Osteoblast (primary cell): ENCODE measurements around the gene SETD3. TPM values are rescaled to one million over a fixed set of nuclear protein-coding genes. Genes with fewer than 3 reads are reported as not detected.

Source experiments
- DNase-seq: peaks from one replicate; pipeline ENCODE4 v3.0.0; 2011; ENCODE audit warnings: low spot score, mixed read lengths; ENCODE audit not compliant: insufficient read length; ENCODE audit errors: missing footprints
- H2AFZ ChIP-seq: 2 replicates; pipeline ENCODE4 v1.6.0; 2011; ENCODE audit warnings: mild to moderate bottlenecking, low read length
- H3K27ac ChIP-seq: 2 replicates; pipeline ENCODE4 v1.5.1; 2011; ENCODE audit warnings: mild to moderate bottlenecking, low read depth, low read length, moderate library complexity
- H3K27me3 ChIP-seq: 2 replicates; pipeline ENCODE4 v1.6.0; 2012; ENCODE audit warnings: mild to moderate bottlenecking, control low read depth, inconsistent platforms, low read length, moderate library complexity; ENCODE audit not compliant: insufficient read depth
- H3K36me3 ChIP-seq: 2 replicates; pipeline ENCODE4 v1.5.1; 2011; ENCODE audit warnings: mild to moderate bottlenecking, low read length, control low read depth, moderate library complexity; ENCODE audit not compliant: insufficient read depth
- H3K4me1 ChIP-seq: 2 replicates; pipeline ENCODE4 v1.5.1; 2011; ENCODE audit warnings: mild to moderate bottlenecking, low read length, control low read depth, moderate library complexity; ENCODE audit not compliant: insufficient read depth
- H3K4me2 ChIP-seq: 2 replicates; pipeline ENCODE4 v1.6.0; 2011; ENCODE audit warnings: mild to moderate bottlenecking, low read length; ENCODE audit not compliant: insufficient read depth
- H3K4me3 ChIP-seq: fragments of 200-600 bp; sonication (generic); 3 replicates; pipeline ENCODE4 v1.5.1; 2012; ENCODE audit warnings: mild to moderate bottlenecking, low read length, inconsistent platforms; ENCODE audit not compliant: insufficient read depth
- H3K79me2 ChIP-seq: 2 replicates; pipeline ENCODE4 v1.6.0; 2012; ENCODE audit warnings: mild to moderate bottlenecking, low read length, control low read depth, inconsistent platforms; ENCODE audit not compliant: insufficient read depth
- H3K9me3 ChIP-seq: 2 replicates; pipeline ENCODE4 v1.5.1; 2011; ENCODE audit warnings: low read depth, low read length, control low read depth
- H4K20me1 ChIP-seq: 2 replicates; pipeline ENCODE4 v1.6.0; 2012; ENCODE audit warnings: mild to moderate bottlenecking, low read length, control low read depth; ENCODE audit not compliant: insufficient read depth
- total RNA-seq: library from RNA; depleted of rRNA; stranded (reverse); fragments of >200 nt; gene quantifications from 2 replicates; pipeline ENCODE4 v1.2.3, GENCODE V29; 2012
- TF ChIP-seq, protein P1 (sequence below): IDR thresholded peaks from 2 replicates; pipeline ENCODE4 v1.5.1; 2011; ENCODE audit warnings: mild to moderate bottlenecking, low read depth, low read length, moderate library complexity; ENCODE audit errors: extremely low read depth

SETD3 gene
- total RNA-seq, 1 donor, result 65.1 TPM

DNA sequence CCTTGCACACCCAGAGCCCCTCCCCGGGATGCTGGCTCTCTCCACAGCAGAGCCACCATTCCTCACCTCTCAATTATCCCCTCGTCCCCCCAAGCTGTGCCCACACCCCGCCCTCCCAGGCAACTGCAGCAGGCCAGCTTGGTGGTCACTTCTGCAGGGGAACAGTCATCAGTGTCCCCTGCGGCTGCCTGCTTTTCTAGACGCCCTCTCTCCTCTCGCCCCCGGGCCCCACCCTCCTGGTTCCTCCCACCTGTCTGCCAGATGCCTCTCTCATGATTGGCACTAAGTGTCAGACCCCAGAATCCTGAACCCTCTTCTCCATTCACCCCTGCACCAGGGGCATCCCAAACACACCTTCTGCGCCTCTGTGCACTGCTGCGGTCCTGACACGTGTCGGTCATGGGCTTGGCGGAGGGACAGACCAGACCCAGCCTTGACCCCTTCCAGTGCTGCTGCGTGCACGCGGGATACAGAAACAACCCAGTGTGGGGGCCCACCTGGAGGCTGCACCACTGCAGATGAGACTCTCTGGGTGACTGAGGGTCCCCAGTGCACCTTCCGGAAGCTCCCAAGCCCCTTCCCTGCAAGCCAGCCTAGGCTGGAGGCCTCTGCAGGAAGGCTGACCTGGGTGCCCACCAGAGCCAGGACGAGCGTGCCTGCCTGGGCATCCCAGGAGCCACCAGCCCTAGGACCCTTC lies 99.5 kb downstream of the SETD3 start:
- Histone ChIP-seq H3K27me3 (peaks cover 21% of the 10 kb centered on the region), H3K27ac (no peak overlapping the region), H3K4me3 (no peak overlapping the region), H3K9me3 (peaks cover 2% of the 10 kb centered on the region), H3K79me2 (no peaks in the 10 kb centered on the region), H3K4me1 (no peaks in the 10 kb centered on the region), H4K20me1 (no peaks in the 10 kb centered on the region), H3K4me2 (no peak overlapping the region), H3K36me3 (no peaks in the 10 kb centered on the region), H2AFZ (no peak overlapping the region)
- no peak for DNase-seq
- TF ChIP-seq, protein P1, sequence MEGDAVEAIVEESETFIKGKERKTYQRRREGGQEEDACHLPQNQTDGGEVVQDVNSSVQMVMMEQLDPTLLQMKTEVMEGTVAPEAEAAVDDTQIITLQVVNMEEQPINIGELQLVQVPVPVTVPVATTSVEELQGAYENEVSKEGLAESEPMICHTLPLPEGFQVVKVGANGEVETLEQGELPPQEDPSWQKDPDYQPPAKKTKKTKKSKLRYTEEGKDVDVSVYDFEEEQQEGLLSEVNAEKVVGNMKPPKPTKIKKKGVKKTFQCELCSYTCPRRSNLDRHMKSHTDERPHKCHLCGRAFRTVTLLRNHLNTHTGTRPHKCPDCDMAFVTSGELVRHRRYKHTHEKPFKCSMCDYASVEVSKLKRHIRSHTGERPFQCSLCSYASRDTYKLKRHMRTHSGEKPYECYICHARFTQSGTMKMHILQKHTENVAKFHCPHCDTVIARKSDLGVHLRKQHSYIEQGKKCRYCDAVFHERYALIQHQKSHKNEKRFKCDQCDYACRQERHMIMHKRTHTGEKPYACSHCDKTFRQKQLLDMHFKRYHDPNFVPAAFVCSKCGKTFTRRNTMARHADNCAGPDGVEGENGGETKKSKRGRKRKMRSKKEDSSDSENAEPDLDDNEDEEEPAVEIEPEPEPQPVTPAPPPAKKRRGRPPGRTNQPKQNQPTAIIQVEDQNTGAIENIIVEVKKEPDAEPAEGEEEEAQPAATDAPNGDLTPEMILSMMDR, result no peak

DNA sequence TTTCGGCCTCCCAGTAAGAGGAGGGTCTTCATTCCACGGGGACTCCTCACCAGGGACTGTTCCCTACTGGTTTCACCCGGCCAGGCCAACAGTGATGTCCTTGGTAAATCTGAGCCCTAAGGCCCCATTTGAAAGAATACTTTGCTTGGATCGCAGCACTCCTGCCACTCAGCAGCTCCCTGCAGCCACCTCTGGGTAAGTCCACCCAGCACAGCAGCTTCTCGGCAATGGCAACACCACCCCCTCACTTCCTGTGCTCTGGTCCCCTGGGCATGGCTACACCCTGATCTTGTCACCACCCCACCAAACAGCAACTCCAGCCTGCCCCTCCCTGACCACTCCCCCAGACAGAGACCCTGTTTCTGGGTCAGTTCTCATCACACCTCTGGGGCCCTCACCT lies 100.3 kb downstream of the SETD3 start:
- Histone ChIP-seq H3K4me1 (no peaks in the 10 kb centered on the region), H3K27me3 (peaks cover 15% of the 10 kb centered on the region), H3K27ac (no peak overlapping the region), H3K4me3 (no peak overlapping the region), H2AFZ (no peak overlapping the region), H4K20me1 (no peaks in the 10 kb centered on the region), H3K79me2 (no peaks in the 10 kb centered on the region), H3K36me3 (no peaks in the 10 kb centered on the region), H3K9me3 (peaks cover 1% of the 10 kb centered on the region), H3K4me2 (no peak overlapping the region)
- DNase-seq, result no peak
- TF ChIP-seq, protein P1, result no peak

DNA sequence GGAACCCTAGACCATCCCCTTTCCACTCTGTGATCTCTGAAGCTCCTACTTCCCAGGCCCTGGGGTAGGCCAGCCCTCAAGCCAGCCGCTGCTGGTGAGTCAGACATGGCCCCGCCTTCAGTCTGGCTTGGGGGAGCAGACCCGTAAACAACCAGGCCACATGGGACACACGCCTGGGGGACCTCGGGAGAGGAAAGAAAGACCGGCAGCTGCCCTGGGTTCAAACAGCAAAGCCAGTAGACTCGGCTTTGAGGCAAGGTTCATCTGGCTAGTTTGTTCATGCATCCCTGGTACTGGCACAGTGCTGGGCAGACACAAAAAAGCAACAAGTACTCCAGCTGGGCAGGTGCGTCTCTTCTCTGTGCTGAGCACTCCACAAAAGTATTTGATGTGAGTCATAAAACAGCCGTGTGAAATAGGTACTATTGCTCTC lies 101.9 kb downstream of the SETD3 start:
- Histone ChIP-seq H3K4me2 (no peak overlapping the region), H3K36me3 (no peaks in the 10 kb centered on the region), H3K27me3 (peaks cover 1% of the 10 kb centered on the region), H3K4me1 (no peaks in the 10 kb centered on the region), H3K79me2 (no peaks in the 10 kb centered on the region), H3K4me3 (no peak overlapping the region), H4K20me1 (no peaks in the 10 kb centered on the region), H2AFZ (peak overlapping the region; percentile 16), H3K27ac (no peak overlapping the region), H3K9me3 (no peaks in the 10 kb centered on the region)
- peak; percentile 94 for DNase-seq
- TF ChIP-seq, protein P1, result no peak

DNA sequence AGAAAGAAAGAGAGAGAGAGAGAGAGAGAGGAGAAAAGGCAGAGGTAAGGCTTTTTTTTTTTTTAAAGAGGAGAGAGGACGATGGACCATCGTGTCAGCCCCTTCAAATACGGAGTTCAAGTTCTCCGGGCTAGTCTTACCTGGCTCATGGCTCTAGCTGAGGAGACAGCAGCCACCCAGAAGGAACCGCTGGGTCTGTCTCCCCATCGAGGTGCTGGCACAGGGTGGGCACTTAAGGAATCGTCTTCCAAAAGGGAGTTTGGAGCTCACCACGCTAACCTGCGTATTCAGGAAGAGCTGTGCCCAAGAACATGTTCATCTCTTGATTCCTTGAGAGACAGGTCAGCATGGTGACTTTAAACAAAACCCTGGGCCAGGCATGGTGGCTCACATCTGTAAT lies 102.7 kb downstream of the SETD3 start:
- Histone ChIP-seq H3K4me3 (no peak overlapping the region), H3K79me2 (no peaks in the 10 kb centered on the region), H3K4me2 (no peak overlapping the region), H3K36me3 (no peaks in the 10 kb centered on the region), H3K4me1 (no peaks in the 10 kb centered on the region), H4K20me1 (no peaks in the 10 kb centered on the region), H2AFZ (no peak overlapping the region), H3K27ac (no peak overlapping the region), H3K27me3 (no peaks in the 10 kb centered on the region), H3K9me3 (no peaks in the 10 kb centered on the region)
- TF ChIP-seq, protein P1, result no peak
- no peak for DNase-seq
